Measurements from ENCODE around the gene OTX1.
"Not testable (repeated sequence)": the region's sequence is repeated elsewhere in the genome, so short reads cannot be mapped to it uniquely, and the experiment has no call there.

OTX1 gene

DNA sequence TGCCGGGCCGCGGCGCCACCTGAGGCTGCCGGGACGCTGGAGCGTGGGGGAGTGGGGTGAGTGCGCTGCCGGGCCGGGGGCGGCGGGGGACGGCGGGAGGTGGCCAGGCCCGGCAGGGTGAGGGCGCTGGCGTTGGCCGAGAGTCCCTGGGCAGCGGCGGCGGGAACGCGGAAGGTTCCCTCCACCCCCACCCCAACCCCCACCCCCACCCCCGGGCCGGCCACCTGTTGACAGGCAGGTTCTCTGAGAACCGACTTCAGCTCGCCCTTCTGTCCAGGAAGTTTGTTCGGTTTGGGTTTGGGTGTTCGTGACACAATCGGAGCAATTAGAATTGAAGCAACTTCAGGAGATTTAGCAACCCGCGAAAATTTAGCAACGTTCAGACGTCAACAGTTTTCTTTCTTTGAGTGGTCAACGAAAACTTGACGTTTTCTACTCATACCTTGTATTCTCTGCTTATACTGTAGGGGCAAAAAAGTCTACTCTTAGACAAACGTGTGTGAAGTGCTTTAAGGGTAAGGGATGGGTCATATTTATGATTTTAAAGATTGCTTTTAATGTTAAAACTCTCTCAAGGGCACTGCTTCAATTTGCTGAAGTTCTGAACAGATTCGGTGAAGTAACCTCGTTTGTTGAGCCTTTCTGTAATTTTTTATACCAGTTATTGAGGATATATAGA, 9.3 kb downstream of the OTX1 start:
- DNase-seq = no peak

DNA sequence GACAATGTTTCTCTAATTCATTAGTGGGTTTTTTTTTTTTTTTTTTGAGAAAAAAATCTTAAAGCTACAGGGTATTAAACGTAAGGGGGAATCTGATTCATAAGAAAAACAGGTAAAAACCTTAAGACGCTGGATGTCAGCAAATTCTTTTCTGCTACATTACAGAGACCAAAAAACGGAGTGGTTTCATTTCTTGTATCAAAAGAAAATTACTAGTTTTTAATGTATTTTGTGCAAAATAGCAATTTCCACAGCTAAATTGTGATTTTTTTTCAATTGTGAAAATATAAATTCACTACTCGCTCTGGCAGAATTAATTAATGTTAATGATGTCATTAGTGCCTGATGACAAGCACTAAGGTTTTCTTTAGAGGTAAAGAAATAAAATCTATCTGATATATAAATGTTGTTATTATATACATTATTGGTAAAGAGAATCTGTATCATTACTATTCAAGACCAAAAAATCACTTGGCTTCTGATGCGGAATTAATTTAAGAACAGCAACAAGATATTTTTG, 9.9 kb downstream of the OTX1 start:
- no peak for DNase-seq

DNA sequence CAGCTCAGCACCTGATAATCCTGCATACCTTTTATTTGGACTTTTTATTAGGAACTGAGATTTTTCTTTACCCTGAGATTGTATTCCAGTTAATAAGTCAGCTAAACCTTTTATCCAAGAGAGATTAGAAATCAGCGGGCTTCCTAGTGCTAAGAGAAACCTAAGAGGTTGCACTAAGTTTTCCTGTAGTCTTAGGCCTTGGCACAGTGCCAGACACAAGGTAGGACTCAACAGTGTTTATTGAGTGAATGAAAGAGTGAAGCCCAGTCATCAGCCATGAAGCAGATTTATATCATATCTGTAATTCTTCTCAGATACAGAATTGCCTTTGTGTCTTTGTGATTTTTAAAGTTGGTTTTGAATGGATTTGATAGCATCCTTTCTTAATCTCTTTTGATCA, 13.6 kb downstream of the OTX1 start:
- no peak for DNase-seq

DNA sequence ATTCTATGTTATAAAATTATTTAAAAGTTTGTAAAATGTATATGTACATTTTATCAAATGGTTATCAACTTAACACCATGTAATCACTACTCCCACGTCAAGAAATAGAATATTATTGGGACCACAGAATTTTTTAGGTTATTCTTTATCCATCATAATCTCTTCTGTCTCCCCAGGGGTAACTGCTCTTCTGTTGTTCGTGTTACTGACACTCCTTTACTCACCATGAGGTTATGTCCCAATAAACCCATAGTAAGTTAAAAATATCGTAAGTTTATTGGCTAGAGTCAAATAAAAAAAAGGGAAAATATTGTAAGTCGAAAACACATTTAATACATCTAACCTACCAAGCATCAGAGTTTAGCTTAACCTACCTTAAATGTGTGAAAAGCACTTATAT, 14.0 kb downstream of the OTX1 start:
- DNase-seq = no peak

DNA sequence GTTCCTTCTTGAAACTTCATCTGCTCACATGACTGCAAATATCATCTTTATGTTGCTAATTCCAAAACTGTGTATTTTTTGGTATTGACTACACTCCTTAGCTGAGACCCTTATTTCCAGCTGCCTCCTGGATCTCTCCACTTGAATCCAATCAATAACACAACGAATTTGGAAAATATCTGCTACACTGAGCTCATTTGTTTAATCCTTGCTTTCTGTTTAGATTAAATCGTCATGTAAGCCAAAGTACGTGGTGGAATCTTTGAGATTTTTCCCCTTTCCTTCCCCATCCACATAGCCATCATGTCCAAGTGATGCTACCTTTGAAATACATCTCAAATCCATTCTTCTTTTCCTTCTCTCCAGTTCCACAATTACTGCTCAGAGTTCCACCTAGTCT, 15.6 kb downstream of the OTX1 start:
- no peak for DNase-seq

DNA sequence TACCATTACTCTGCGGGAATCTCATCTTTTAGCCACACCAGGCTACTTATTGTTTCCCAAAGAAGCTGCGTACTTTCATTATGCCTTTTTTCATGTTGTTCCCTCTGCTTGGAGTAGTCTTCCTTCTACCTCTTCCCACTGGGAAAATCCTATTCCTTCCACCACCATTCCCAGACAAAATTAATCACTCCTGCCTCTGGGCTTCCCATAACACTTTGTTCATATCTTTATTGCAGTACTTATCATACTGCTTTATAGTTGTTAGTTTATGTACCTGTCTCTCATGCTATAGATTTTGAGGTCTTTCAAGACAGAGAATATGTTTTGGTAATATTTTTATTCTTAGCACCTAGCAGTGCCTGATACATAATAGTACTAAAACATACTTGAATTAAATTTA, 16.2 kb downstream of the OTX1 start:
- DNase-seq = no peak

DNA sequence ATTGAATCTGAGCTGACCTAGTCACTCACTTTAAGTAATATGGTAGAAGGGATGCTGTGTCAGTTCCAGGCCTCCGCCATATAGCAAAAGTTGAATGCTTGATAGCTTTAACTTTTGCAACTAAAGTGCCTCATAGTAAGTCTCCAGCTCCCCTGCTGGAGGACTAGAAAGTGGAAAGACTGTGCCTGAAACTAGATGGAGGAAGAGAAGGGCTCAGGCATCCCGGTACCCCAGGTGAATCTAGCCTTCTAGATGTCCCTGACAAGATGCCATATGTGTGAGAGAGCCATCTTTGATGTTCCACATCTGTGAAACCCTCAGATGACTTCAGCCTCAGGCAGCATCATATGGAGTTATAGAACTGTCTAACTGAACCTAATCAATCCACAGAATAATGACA, 21.0 kb downstream of the OTX1 start:
- DNase-seq = no peak

DNA sequence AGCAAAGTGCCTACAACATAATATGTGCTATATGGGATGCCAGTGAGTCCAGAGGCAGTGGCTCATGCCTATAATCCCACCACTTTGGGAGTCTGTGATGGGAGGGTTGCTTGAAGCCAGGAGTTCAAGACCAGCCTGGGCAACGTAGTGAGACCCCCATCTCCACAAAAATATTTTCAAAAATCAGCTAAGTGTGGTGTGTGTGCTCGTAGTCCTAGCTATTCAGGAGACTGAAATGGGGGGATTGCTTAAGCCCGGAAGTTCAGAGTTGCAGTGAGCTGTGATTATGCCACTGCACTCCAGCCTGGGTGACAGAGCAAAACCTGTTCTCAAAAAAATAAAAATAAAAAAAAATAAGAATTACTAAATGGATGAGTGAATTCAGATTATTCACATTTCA, 23.4 kb downstream of the OTX1 start:
- DNase-seq = no peak

DNA sequence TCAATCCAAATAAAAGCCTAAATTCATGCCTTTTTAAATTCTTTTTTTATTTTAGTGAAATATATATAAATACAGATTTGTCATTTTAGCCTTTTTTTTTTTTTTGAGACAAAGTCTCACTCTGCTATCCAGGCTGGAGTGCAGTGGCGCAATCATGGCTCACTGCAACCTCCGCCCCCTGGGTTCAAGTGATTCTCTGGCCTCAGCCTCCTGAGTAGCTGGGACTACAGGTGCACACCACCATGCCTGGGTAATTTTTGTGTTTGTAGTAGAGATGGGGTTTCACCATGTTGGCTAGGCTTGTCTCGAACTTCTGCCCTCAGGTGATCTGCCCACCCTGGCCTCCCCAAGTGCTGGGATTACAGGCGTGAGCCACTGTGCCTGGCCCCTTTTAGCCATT, 23.8 kb downstream of the OTX1 start:
- DNase-seq = not testable (repeated sequence)

DNA sequence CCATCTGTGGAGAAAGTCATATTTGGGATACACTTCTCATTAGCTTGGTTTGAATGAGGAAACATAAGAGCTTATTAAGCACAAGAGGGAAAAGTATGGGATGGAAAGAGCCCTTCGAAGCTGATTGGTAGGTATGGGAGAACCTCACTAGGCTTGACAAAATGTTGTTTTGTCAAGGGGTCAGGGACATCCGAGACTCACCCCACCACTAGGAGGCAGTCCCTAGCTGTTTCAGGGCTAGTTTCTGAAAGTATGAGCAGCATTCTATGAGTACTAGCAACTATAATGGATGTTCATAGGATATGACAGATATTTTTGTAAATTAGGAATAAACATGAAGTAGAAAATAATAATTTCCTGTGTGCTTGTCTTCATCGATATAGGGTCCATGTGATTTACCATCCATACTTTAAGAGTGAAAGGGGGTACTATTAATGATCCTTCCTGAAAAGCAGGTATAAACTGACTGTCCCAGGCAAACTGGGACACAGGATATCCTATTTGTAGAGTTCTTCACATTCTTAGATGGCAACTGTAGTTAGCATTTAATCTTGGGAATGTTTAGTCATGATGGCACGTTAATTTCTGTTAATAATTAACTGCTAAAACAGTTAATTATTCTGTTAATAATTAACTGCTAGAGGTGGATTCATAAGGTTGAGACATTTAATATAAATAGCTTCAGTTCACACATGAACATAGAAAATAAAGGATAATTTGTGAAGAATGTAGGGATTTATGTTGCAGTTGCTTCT, 28.4 kb downstream of the OTX1 start:
- no peak for DNase-seq

DNA sequence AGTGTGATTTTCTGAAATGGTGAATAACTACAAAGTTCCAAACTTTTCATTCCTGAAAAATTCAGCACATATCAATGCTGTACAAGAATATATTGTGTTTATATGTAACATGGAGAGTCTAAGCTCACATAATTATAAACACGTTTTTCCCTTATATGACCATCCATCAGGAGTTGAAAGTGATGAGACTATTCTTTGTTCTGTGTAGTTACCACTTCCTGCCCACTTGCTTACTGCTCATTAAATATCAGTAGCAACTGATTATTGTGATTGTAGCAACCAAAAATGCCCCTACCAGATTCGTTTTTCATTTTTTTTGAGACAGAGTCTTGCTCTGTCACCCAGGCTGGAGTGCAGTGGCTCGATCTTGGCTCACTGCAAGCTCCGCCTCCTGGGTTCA, 30.8 kb downstream of the OTX1 start:
- no peak for DNase-seq

DNA sequence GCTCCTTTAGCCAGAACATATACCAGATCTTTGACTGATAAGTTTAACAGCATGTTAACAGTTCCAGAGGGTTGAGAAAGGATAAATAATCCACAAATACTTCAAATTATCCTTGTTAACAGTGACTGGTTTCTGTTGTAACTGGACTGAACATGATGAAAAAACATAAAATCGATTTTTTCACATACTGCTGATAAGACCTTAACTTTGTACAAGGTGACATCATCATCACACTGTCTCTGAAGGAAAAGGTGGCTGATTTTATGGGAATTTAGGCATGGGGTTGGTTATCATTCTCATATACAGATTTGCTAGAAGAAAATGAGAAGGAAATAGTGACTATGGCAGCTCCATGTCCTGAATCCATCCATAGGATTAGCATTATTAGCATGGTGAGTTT, 36.1 kb downstream of the OTX1 start:
- DNase-seq = no peak

DNA sequence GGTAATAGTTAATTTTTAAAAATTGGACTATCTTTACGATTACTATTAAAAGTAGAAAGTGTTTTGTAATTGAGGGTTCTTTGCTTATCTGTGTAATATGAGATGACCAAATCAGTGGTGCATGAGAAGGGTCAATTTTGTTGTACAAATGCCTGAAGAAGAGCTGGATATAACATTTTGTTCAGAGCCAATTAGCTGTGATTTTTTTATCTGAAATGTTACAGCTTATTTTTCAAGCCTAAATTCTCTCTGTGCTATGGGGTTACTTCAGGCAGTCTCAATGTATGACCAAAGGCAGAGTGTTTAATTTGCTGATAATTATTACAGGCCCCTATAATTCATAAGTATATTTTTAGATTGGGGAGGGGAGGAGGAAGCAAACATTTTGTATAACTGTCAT, 41.8 kb downstream of the OTX1 start:
- no peak for DNase-seq

DNA sequence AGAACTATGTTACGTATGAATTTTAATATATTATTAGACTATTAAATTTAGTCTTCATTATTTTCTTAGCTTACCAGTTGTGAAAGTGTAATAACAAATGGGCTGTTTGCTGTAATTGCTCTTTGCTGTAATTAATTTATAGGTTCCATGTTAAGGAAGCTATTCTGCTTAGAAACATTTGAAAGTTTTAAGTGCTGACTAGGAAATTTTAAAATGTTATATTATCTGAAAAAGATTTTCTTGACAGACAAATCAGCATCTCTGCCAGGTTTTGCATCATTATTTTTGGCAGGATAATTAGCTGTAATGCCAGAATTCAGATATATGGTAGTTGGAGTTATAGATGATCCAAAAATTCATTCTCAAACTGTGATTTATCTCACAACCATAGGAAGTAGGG, 42.2 kb downstream of the OTX1 start:
- DNase-seq = no peak

DNA sequence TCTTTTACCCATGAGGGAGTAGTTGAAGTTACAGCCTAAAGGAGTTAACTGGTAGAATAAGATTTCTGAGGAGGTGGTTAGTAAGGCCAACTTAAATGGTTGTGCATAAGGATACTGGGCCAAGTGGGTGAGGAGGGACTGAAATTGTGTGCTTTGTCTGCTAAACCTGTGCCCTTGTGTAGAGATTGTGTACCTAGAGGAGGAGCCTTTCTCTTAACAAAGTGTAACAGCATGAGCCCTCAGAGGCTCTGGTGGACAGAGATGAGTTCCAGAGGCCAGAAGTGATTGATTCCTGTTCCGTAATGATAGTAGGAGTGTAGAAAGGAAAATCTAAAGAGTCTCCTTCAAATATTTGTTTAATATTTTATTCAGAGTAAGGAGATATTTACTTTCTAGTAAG, 42.9 kb downstream of the OTX1 start:
- DNase-seq = no peak

DNA sequence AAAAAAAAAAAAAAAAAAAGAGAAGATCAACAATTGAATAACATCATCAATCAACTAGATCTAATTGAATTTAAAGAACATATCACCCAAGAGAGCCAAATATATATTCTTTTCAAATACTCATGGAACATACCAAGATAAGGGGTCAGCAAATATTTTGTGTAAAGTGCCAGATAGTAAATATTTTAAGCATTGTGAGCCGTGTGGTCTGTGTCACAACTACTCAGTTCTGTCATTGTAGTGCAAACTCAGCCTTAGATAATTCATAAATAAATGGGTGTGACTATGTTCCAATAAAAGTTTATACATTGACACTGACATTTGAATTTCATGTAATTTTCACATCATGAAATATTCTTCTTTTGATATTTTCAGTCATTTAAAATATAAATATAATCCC, 45.9 kb downstream of the OTX1 start:
- DNase-seq = no peak

DNA sequence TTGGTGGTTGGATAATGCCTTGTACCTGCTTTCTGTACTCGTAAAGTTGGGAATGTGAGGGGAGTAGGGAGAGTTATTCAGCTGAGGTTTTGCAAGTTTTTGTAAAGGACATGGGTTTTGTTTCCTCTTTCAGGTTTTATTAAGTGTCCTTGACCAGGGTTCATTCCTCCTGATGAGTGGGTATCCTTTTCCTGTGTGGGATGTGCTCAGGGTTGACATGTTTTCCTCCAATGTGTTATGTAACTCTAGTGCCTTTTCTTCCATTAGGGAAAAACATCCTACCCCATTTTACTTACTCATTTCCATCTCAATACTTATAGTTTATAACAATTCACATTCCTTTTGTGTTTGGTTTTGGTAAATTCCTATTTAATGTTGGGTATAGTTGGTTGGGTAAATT, 48.4 kb downstream of the OTX1 start:
- DNase-seq = no peak

DNA sequence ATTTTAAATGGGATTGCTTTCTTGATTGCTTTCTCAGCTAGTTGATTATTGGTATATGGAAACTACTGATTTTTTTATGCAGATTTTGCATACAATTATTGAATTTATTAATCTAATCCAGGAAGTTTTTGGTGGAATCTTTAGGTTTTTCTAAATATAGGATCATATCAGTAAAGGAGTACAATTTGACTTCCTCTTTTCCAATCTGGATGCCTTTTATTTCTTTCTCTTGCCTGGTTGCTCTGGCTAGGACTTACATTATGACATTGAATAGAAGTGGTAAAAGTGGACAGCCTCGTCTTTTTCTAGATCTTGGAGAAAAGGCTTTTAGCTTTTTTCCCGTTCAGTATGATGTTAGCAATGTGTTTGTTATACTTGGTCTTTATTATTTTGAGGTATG, 51.3 kb downstream of the OTX1 start:
- DNase-seq = no peak

DNA sequence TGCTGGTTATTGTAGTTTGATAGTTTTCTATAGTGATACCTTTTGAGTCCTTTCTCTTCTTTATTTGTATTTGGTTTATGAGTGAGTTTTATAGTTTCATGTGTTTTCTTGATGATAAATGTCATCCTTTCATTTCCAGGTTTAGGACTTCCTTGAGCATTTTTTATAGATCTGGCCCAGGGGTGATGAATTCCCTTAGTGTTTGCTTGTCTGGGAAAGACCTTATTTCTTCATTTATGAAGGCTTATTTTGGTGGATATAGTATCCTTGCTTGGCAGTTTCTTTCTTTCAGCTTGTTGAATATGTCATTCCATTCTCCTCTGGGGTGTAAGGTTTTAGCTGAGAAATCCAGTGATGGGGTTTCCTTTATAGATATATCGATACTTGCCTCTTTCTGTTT, 53.9 kb downstream of the OTX1 start:
- DNase-seq = no peak
